Measurements from ENCODE around the gene GDF10.

- no peak for TF ChIP-seq ZSCAN23 (tag by site-specific recombination; IDR thresholded peaks at IDR 0.05)
- TF ChIP-seq, protein P1, sequence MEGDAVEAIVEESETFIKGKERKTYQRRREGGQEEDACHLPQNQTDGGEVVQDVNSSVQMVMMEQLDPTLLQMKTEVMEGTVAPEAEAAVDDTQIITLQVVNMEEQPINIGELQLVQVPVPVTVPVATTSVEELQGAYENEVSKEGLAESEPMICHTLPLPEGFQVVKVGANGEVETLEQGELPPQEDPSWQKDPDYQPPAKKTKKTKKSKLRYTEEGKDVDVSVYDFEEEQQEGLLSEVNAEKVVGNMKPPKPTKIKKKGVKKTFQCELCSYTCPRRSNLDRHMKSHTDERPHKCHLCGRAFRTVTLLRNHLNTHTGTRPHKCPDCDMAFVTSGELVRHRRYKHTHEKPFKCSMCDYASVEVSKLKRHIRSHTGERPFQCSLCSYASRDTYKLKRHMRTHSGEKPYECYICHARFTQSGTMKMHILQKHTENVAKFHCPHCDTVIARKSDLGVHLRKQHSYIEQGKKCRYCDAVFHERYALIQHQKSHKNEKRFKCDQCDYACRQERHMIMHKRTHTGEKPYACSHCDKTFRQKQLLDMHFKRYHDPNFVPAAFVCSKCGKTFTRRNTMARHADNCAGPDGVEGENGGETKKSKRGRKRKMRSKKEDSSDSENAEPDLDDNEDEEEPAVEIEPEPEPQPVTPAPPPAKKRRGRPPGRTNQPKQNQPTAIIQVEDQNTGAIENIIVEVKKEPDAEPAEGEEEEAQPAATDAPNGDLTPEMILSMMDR (tag by site-specific recombination; IDR thresholded peaks at IDR 0.05), result no peak
- no peak for TF ChIP-seq HOXA7 (CRISPR knock-in tag; IDR thresholded peaks at IDR 0.05; ENCODE audit: borderline replicate concordance)
- TF ChIP-seq TCF7L2 (IDR thresholded peaks at IDR 0.05; ENCODE audit: borderline replicate concordance, low read depth, low read length), result no peak
- no peak for TF ChIP-seq HOXD13 (CRISPR knock-in tag; IDR thresholded peaks at IDR 0.05; ENCODE audit: borderline replicate concordance)
- TF ChIP-seq, protein P2, sequence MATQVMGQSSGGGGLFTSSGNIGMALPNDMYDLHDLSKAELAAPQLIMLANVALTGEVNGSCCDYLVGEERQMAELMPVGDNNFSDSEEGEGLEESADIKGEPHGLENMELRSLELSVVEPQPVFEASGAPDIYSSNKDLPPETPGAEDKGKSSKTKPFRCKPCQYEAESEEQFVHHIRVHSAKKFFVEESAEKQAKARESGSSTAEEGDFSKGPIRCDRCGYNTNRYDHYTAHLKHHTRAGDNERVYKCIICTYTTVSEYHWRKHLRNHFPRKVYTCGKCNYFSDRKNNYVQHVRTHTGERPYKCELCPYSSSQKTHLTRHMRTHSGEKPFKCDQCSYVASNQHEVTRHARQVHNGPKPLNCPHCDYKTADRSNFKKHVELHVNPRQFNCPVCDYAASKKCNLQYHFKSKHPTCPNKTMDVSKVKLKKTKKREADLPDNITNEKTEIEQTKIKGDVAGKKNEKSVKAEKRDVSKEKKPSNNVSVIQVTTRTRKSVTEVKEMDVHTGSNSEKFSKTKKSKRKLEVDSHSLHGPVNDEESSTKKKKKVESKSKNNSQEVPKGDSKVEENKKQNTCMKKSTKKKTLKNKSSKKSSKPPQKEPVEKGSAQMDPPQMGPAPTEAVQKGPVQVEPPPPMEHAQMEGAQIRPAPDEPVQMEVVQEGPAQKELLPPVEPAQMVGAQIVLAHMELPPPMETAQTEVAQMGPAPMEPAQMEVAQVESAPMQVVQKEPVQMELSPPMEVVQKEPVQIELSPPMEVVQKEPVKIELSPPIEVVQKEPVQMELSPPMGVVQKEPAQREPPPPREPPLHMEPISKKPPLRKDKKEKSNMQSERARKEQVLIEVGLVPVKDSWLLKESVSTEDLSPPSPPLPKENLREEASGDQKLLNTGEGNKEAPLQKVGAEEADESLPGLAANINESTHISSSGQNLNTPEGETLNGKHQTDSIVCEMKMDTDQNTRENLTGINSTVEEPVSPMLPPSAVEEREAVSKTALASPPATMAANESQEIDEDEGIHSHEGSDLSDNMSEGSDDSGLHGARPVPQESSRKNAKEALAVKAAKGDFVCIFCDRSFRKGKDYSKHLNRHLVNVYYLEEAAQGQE (tag by site-specific recombination; IDR thresholded peaks at IDR 0.05), result no peak
- TF ChIP-seq KLF9 (tag by site-specific recombination; IDR thresholded peaks at IDR 0.05; ENCODE audit: low read depth), result no peak
- TF ChIP-seq ZNF324 (tag by site-specific recombination; IDR thresholded peaks at IDR 0.05), result no peak
- TF ChIP-seq ZSCAN16 (tag by site-specific recombination; IDR thresholded peaks at IDR 0.05), result no peak
- TF ChIP-seq SALL2 (tag by site-specific recombination; IDR thresholded peaks at IDR 0.05; ENCODE audit: borderline replicate concordance), result no peak
- no peak for TF ChIP-seq ZNF404 (tag by site-specific recombination; IDR thresholded peaks at IDR 0.05)
Measured at GRCh38 chr10:47359101-47359500, 59.1 kb downstream of the GDF10 start.
